GM21423 (cell line): Measurements from ENCODE around the gene GIMAP6.
A peak's percentile ranks its signal among the peaks of the same experiment; 100 is the strongest.
"Not testable (repeated sequence)": the region's sequence is repeated elsewhere in the genome, so short reads cannot be mapped to it uniquely, and the experiment has no call there.

Experiments used
- ATAC-seq: cut with Tn5 transposase; IDR thresholded peaks from one replicate; pipeline ENCODE4 v1.9.1; 2021; ENCODE audit warnings: mild to moderate bottlenecking, moderate library complexity; ENCODE audit not compliant: unreplicated experiment

Gene GIMAP6

DNA sequence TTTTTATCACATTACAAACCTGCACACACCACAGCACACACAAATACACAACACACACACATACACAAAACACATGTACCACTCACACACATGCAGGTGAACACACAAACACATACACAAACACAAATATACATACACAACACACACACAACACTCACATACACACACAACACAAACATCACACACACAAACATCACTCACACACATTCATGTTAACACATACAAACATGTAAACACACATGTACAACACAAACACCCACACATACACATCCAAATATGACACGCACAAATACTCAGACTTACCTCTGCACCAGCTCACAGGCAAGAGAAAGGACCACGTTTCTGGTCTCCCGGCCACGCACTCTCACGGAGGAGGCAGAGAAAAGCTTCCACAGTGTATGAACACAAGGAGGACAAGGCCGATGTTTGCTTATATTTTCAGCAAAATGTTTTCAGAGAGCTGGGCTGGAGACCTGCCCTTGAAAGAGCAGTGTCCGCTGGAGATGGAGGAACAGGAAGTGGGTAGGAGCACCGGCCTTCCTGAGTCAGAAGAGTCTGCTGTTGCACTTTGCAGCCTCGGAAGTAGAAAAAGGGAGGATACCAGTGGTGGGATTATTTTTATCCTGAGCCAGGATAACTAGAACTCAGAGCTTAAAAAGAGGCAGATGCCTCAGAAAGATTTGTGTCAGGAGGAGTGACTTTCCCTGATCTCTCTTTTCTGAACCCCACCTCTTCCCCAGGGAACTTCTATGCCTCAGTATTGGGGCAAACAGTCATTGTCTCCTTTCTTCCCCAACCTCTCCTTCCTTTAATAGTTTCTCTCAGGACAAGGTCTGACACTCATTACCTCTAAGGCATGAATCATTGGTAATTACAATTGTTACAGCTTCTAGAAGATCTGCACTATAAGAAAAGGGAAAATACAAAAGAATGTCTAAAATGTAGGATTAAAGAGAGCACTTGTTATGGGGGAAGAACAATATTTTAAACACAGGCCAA is at the start of gene GIMAP6:
TSS of gene GIMAP6 (minus strand) at position 520 of the 999 bp plus-strand sequence. CDS start 2,243 bp downstream, outside the sequence.
- peak; percentile 81 for ATAC-seq

GRCh38 chr7:150680364-150680763 is 48.2 kb upstream of the GIMAP6 start:
- not testable (repeated sequence) for ATAC-seq

DNA sequence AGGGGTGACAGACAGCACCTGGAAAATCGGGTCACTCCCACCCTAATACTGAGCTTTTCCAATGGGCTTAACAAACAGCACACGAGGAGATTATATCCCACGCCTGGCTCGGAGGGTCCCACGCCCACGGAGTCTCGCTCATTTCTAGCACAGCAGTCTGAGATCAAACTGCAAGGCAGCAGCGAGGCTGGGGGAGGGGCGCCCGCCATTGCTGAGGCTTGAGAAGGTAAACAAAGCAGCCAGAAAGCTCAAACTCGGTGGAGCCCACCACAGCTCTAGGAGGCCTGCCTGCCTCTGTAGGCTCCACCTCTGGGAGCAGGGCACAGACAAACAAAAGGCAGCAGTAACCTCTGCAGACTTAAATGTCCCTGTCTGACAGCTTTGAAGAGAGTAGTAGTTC is 46.4 kb upstream of the GIMAP6 start:
- not testable (repeated sequence) for ATAC-seq

DNA sequence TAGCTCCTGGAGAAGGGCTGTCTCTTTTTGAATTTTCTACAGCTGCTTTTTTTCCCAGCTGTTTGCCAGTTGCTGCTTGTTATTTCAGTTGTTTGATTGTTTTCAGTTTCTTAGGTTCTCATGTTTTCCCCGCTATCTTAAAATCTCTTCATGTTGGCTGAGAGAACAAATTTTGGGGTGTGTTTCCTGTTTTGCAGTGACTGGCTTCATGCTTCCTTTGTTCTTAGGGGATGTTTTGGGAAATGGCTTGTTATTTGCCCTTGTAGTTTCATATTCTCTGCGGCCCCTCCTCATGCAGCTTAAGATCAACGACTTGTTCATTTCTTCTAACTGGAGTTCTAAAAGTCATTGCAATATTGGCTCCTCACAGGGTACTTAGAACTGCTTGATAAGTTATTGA is 44.7 kb upstream of the GIMAP6 start:
- not testable (repeated sequence) for ATAC-seq

DNA sequence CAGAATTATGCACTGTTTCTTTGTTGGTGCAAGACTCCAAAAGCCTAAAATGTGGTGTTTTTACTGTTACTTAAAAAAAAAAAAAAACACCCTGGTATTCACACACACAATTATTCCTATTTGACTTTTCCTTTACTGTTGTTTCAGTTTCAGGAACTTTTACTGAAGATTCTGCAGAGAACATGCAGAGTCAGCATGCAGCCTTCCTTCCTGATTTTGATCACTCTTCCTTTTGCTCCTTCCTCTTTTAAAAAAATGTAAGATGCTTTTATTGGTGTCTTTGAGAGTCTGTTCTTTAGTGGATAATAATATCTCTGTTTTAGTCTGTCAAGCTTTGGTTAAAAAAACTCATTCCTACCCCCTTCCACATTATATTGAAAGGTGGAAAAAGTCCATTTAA is 44.1 kb upstream of the GIMAP6 start:
- ATAC-seq = not testable (repeated sequence)

GRCh38 chr7:150675714-150676113 is 43.5 kb upstream of the GIMAP6 start:
- no peak for ATAC-seq

GRCh38 chr7:150671798-150672585 is 39.8 kb upstream of the GIMAP6 start:
- not testable (repeated sequence) for ATAC-seq

GRCh38 chr7:150668977-150669376 is 36.8 kb upstream of the GIMAP6 start:
- ATAC-seq = no peak

DNA sequence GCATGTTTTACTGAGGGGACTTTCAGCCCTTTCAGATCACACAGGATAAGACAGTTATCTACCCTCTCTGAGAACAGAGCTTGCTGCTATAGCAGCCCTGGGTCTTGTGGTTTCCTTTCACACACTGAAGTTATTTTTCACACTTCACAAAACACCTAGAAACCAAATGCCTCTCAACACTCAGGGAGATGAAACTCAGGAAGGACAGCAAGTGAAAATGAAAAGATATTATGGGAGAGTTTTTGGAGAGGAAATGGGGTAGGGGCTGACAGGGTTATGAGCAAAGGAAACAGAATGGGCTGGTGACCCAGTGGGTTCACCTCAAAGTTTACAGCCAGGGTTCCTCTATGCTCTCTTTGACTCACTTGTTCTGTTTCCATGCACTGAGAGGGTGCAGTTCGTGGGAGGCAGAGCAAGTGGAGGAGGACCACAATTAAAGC is 36.3 kb upstream of the GIMAP6 start:
- peak; percentile 78 for ATAC-seq

- no peak for ATAC-seq
Measured at GRCh38 chr7:150666412-150666811, 34.2 kb upstream of the GIMAP6 start.

DNA sequence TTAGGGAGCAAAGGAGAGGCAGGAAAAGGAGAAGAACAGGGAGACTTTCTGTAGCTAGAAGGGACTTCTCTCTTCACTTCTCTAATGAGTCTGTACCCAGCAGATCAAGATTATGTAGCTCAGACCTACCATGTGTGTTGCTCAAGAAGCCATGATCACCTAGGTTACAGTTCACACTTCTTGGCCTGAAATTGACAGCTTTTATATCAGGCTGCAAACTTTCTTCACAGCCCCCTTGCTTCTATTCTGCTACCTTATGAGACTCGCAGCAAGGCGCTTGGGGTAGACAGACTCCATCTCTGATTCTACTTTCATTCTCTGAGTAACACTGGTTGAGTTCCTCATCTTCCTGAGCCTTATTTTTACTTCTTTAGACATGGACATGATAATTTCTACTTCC is 33.7 kb upstream of the GIMAP6 start:
- no peak for ATAC-seq

DNA sequence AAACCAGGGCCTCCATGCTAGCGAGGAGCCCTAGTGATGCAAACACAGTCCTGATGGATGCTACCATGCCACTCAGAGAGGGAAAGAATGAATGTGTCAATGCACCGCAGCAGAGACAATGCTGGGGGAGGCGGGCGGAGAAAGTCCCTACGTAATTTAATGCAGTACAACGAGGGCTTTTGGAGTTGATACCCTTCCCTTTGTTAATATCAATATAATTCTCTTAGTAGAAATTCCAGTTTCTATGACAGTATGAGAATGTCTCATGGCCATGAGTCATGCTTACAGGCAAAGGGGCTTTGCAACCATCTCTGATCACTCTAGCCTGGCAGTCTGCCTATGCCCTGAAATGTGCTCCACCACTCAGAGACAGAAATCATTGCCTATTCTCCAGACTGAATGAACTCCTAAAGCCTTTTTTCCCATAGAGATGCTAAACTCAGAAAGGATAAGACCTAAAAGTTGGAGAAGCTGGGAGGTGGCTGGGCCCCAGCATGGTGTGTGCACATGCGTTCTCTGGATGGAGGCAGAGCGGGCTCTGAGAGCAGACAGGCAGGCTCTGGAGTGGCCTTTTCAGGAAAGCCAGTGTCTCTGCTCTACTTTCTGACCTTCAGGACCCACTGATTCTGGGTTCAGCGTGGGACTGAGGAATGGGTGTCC is 33.0 kb upstream of the GIMAP6 start:
- no peak for ATAC-seq

DNA sequence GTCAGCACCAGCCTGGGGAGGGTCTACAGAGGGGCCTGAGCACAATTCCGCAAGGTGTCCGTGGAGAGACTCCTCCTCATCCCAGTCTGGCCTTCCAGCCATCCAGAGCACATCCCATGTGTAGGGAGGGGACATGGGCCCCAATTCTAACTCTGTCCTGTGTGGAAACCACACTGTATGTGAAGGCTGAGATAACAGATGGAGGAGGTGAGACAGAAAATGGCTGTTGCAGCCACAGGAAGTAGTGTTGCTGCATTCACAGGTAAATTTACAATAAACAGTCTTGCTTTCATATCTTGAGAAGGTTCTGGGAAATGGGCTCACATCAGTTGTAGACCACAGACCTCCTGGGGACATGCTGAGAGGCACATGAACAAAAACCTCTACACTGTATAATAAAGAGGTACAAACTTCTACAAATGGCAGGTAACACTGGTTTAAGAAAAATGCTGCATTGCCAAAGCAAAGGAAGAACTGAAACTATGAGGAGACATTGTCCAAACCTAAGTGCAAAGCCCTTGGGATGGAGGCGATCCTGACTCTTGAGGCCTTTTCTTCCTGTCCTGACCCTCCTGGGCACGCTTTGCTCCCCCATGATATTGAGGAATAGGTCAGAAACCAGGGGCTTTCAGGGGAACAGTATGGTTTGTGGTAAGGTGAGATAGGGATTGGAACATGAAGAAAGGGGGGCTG is 31.8 kb upstream of the GIMAP6 start:
- peak; percentile 29 for ATAC-seq

GRCh38 chr7:150662821-150663220 is 30.6 kb upstream of the GIMAP6 start:
- not testable (repeated sequence) for ATAC-seq

DNA sequence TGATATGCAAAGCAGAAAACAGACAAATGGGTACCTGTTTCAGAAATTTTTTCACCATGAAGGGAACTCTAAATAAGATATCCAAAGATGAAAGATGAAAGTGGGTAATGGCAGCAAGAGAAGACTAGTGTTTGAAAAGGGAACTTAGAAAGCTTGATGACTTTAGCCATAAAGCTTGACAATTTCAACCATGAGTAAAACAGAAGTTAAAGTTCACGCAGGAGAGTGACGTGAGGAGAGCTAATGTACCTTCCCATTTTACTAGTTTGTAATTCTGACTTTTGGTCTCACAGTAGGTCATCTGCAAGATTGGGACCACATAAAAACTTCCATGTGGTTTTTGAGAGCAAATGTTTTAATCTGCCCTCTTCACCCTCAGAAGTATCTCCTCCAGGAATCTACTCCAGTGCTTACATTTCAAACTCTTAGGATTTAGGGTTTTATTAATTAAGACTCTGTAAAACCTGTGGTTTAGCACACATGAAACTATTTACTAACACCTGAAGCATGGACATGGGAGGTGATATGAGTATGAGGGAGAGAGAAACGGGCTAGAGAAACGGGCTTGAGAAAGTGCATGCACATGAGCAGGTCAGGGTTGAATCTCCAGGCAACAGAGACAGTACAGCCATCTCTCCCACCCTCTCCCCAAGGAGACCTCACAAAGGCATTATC is 28.9 kb upstream of the GIMAP6 start:
- ATAC-seq = no peak

- ATAC-seq = no peak
Measured at GRCh38 chr7:150657526-150657925, 25.3 kb upstream of the GIMAP6 start.

DNA sequence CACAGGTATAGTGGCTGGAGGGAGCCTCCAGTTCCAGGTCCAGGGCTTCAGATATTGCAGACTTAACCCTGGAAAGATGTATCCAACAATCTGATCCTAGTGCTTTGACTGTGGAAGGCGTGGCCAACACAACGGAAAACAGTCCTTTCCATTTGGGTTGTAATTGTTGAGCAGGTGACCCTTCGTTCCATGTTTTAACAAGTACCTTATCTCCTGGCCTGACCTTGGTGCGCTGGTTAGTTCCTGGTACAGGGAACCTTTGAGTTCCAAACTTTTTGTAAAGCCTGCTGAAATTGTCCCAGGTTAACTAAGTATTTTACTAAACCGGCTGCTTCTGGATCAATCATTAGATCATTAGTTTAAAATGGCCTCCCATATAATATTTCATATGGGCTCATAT is 23.9 kb upstream of the GIMAP6 start:
- ATAC-seq = no peak

GRCh38 chr7:150654692-150655091 is 22.5 kb upstream of the GIMAP6 start:
- no peak for ATAC-seq

- ATAC-seq = no peak
Measured at GRCh38 chr7:150649080-150649385, 16.8 kb upstream of the GIMAP6 start.
